Measurements from ENCODE around the gene CEP43.

CEP43 gene

DNA sequence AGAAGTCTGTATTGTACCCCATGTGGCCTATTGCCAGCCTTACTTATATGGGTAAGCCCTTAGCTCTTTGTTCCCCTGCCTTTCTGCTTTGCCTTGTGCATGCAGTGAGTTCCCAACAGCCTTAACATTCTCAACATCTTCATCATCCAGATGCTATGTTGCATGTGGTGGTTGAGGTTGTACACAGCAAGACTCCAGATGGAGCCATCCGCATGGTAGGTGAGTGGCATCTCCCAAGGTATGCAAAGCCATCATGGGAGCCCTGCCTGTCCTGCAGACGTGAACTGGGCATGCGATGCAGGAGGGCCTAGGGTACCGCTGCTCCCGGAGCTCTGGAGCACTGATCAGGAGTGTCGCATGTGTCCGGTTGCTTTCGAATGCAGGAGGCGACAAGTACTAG is 16.1 kb downstream of the CEP43 start:
- DNase-seq: no peak

DNA sequence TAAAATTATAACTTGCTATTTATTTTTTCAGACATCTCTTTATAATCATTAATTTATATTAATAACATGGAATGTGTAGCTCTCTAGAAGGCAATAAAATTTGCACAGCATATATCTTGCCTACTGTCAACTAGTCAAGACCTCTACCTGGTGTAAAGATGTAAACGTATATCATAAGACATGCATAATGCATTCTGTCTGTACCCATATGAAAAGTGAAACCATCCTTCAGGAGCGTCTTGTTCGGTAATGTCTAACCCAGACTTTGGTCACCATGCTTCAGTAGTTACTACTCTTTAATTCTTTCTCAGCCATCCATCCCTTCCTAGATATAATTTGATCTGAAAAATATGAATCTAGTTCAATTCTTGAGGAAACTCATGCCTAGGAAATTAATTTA is 21.0 kb downstream of the CEP43 start:
- DNase-seq: no peak

DNA sequence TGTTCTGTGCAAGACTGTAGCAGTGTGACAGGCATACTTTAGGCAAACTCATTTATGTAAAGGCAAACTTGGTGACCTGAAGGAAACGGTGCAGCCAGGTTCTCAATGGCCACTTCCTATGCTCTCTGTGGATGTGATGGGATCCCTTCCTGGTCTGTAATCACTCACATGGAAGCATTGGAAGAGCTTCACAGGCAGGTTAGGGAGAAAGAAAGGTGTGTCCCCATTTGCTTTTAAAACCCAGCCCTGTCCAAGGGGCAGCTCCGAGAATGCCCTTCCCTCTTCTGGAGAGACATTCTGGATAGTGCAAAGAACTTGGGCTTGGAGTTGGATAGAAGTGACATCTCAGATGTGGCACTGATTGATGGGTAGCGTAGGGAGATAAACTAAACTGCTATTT is 28.1 kb downstream of the CEP43 start:
- no peak for DNase-seq

DNA sequence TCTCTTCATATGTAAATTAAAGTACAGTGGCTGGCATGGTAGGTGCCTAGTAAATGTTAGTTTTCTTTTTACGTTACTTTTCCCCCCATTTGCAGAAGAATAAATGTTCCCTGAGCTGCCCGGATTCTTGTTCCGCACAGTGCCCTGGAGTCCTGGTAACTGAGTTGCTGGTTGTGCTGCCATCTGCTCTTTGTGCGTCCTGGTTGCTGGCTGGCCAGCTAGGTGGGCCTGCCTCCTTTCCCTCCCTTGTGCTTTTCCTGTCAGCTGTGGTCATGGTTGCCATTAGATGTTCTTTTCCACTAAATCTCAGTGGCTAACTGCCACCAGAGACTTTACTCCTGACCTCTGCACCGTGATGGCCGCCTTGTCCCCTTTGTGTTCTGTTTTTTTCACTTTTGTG is 28.6 kb downstream of the CEP43 start:
- no peak for DNase-seq

DNA sequence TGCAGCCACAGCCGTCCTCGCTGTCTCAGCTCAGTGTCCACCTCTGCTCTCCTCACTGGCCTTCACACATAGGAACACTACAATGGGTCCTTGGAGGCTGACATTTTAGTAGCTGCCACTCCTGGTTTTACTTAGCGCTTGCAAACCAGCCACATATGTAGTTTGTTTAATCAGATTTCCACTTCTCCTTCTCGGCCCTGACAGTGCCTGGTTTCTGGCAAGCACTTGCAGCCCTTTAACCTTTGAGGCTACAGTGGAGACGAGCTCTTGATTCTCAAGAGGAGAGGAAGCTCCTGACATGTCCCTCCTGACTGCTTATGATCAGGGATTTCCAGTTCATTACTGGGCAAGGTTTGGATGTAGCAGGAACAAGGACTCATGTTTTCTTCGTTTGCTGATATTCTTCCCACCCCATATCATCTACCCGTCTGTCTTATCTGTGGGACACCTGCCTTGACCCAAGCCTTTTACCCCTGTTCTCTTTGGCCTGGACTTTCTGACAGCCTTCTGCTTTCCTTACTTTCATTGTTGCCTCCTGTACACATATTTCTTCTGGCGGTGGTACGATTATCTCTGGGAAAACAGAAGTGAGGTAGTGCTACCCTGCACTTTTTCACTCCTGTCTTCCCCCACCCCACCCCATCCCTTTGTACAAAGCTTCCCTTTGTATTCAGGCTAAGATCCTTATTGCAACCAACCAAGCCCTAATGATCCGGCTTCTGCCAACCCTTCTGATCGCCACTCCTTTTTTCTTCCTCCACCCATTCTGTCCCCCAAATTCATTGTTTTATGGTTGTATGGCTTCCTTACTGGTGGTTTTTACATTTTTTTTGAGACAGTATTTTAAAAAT is 31.2 kb downstream of the CEP43 start:
- no peak for DNase-seq

DNA sequence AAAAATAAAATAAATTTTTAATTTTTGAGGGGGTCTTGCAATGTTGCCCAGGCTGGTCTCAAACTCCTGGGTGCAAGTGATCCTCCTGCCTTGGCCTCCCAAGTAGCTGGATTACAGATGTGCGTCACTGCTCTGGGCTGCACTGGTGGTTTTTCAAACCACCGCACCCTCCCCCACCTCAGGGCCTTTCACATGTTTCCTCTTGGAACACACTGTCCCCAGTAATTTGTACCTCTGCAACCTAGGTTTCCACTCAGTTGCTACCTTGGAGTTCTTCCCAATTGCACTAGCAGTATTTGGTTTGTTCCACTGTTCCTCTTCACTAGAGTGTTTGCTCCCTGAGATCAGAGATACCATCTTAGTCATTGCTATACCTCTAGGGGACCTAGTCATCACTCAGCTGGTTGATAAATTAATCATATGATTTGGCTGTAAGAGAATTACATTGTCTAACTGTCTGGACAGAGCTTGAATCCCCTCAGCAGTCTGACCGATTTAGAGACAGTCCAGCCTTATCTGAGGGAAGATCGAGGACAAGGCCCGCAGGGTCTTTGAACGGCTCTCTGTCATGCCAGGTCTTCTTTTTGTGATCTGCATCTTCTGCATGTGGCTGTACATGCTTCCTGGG is 32.0 kb downstream of the CEP43 start:
- no peak for DNase-seq

DNA sequence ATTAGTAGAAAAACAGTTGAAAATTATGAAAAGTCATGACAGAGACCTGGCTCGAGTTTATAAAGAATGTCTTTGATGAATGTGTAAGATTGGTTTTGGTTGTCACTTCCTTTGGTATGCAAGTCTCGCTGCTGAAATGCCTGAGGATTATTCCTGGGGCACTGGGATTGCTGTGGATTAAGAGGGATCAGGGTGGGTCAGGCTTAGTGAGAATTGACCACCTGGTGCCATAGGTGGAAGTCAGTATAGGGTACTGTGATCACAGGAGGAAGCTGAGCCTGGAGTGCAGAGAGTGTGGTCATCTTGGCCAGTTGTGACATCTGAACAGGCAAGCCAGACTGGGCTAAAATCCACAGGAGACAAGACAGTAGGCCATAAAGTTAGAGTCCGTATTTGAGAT is 34.9 kb downstream of the CEP43 start:
- DNase-seq: no peak

DNA sequence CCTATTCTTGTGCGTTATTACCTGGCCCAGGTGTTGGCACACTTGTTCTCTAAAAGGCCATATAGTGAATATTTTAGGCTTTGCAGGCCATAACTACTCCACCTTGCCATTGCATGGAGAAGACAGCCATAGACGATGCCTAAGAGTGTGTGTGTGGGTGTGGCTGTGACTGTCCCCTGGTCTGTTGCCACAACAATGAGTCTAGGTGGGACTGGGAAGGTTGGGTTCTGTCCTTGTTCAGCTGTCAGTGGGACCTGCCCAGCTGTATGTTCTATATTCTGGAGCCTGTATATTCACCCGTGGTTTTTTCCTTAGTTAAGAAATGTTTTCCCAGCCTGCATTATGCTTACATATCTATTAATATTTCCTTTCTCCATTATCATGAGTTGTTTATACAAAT is 38.6 kb downstream of the CEP43 start:
- no peak for DNase-seq

DNA sequence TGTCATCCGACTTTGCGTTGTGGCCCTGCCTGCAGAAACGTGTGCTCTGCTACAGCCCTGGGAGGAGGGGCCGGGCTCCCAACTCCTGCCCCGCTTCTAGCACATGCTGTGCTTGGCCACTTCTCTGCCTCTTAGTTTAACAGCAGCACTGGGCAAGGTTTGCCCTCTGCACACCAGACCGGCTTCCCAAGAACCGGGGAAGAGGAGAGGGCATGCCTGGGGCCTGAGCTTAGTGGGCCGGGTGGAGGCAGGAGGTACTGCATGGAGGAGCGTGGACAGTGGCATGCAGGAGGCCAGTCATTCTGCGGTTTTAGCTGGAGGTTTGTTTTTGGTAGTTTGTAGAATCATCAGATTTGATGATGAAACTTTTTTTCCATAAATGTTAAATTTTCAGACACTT is 45.5 kb downstream of the CEP43 start:
- no peak for DNase-seq

DNA sequence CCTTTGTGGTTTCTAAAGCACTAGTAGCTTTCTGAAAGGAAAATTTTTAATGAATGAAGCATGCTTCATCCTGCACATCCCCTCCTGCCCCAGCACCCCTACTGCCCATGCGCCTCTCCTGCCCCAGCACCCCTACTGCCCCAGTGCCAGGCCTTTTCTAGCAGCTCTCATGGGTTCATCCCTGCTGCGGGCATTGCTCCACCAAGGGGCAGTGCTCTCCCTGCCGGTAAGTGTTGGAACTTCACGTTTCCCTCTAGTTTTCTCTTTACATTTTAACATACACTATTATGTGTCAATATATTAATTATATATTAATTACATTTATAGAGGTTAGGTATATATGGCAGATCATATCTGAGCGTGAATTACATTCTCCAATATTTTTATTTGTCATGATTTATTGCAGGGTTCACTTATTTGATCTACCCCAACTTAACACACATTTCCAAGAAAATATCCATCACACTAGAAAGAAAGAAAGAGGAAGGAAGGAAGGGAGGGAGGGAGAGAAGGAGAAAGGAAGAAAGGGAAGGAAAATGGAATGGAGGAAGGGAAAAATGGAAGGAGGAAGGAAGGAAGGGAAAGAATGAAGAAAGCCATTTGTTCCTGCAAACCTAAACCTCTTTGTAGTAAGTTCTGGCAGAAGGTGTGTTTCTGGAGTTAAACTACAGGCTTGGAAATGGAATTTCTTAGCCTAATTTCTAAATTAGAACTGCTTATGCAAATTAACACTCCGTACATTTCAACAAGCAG is 46.8 kb downstream of the CEP43 start:
- peak; percentile 41 for DNase-seq

DNA sequence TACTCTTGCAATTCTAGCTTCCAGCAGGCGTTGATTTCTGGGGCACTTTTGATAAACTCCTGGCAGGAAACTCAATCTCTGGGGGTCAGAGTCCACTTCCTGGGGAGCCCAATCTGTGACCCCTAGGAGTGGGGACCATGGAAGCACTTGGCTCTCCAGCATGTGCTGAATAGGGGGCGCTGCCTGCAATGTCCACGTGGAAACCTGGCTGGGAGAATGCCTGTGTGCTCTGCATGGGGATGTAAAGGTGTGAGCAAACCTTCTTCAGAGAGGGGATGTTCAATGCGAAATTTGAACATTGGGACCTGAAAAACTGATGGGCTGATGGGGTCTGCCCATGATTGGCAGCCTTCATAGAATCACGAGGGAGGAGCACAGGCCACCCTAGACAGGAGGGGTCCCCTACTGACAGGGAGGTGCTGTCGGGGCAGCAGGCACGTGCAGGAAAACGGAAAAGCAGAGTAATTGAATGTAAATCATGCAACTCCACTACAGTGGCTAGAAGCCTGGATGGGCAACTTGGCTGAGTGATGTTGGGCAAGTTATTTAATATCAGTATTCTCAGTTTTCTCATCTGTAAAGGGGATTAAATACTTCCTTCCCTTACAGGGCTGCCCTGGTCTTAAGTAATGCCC is 47.8 kb downstream of the CEP43 start:
- DNase-seq: no peak

DNA sequence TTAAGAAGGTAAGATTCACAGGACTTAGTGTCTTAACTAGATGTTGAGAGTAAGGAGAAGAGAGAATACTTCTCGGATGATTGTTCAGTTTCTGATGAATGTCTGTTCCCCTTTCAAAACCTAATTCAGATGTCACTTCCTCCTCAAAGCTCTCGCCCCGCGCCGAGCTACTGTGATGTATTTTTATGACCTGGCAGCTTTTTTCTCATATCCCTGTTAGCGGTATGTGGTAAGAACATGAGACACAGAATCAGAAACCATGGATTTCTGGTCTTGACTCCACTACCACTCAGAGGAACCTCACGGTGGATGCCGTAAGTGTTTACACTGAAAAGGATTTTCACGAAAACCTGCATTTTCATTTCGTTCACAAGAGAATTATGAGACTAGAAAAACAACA is 48.4 kb downstream of the CEP43 start:
- no peak for DNase-seq
